Measurements from ENCODE around the gene GATB. TPM values are rescaled to one million over a fixed set of nuclear protein-coding genes. Genes with fewer than 3 reads are reported as not detected.
A peak's percentile ranks its signal among the peaks of the same experiment; 100 is the strongest.

Gene GATB
- total RNA-seq, 1 experiment from 2014 or later = 20.4 TPM

DNA sequence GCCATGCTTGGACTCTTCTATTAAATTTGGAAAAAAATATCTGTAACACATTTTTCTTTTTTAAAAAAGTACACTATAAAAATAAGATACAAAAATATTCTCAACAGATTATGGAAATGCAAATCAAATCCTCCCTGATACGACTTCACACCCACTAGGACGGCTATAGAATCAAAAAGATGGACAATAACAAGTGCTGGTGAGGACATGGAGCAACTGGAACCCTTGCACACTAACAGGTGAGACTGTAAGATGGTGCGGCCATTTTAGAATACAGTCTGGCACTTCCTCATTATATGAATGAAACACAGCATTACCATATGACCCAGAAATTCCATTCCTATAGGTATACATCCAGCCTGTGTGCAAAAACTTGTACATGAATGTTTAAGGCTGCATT, 83.6 kb downstream of the GATB start:
- Histone ChIP-seq H2AFZ (ENCODE audit: low read length) (no peak overlapping the region), H3K27ac (ENCODE audit: low read length) (no peak overlapping the region), H3K9me3 (ENCODE audit: low read length) (no peaks in the 10 kb centered on the region), H3F3A (ENCODE audit: low read length, unreplicated experiment) (no peaks in the 10 kb centered on the region), H4K20me1 (ENCODE audit: low read length) (no peaks in the 10 kb centered on the region), H3K4me1 (ENCODE audit: insufficient read depth, low read length) (peaks cover 11% of the 10 kb centered on the region), H3K27me3 (ENCODE audit: low read length) (no peaks in the 10 kb centered on the region), H3K79me2 (ENCODE audit: low read length) (no peaks in the 10 kb centered on the region), H3K36me3 (ENCODE audit: low read depth, low read length) (no peaks in the 10 kb centered on the region), H3K4me3 (ENCODE audit: low read length) (no peak overlapping the region), H3K4me2 (ENCODE audit: low read length) (no peak overlapping the region), H3K9me2 (replicated peaks; ENCODE audit: low read length) (no peaks in the 10 kb centered on the region), H3K9ac (ENCODE audit: low read length) (no peak overlapping the region)
- no peak for TF ChIP-seq EZH2 (IDR thresholded peaks at IDR 0.05; ENCODE audit: low read length, unreplicated experiment)
- no peak for TF ChIP-seq EZH2phosphoT487 (IDR thresholded peaks at IDR 0.05; ENCODE audit: borderline replicate concordance, low read length)
- TF ChIP-seq, protein P1, sequence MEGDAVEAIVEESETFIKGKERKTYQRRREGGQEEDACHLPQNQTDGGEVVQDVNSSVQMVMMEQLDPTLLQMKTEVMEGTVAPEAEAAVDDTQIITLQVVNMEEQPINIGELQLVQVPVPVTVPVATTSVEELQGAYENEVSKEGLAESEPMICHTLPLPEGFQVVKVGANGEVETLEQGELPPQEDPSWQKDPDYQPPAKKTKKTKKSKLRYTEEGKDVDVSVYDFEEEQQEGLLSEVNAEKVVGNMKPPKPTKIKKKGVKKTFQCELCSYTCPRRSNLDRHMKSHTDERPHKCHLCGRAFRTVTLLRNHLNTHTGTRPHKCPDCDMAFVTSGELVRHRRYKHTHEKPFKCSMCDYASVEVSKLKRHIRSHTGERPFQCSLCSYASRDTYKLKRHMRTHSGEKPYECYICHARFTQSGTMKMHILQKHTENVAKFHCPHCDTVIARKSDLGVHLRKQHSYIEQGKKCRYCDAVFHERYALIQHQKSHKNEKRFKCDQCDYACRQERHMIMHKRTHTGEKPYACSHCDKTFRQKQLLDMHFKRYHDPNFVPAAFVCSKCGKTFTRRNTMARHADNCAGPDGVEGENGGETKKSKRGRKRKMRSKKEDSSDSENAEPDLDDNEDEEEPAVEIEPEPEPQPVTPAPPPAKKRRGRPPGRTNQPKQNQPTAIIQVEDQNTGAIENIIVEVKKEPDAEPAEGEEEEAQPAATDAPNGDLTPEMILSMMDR (conservative IDR thresholded peaks at IDR 0.05; ENCODE audit: low read depth, low read length) = no peak
- BruUV-seq (replicated peaks) = no TSS peak
- DNase-seq = no peak
- CTCF ChIA-PET = no interaction called here
- POLR2A ChIA-PET (ENCODE audit: unreplicated experiment) = no interaction called here
- ATAC-seq = no peak
- intact Hi-C loops (cut with micrococcal nuclease) = no loop called here

DNA sequence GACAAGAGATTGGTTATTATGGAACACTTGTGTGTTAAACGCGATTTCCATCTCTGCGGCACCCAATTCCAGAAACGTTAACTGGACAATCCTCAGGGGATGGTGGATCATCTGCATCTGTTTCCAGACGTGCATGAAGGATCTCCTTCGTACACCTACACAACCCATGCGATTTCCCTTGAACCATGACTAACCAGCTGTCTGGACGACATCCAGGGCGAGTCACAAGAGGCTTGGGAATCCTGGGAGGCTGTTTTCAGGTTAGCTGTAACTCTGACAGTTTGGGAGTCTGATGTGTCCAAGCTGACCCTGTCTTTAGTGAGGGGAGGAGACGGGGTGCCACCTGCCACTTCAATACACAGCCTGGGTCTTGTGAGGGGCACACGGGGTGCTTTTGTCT, 84.5 kb downstream of the GATB start:
- H3K27ac ChIP-seq (ENCODE audit: low read length) = no peak overlapping the region
- TF ChIP-seq EZH2 (IDR thresholded peaks at IDR 0.05; ENCODE audit: low read length, unreplicated experiment) (no peak), EZH2phosphoT487 (IDR thresholded peaks at IDR 0.05; ENCODE audit: borderline replicate concordance, low read length) (no peak)
- TF ChIP-seq, protein P1 (conservative IDR thresholded peaks at IDR 0.05; ENCODE audit: low read depth, low read length) = no peak
- peak; percentile 88 for ATAC-seq
- no peak overlapping the region for H3K9ac ChIP-seq (ENCODE audit: low read length)
- no peaks in the 10 kb centered on the region for H3K9me3 ChIP-seq (ENCODE audit: low read length)
- intact Hi-C loops (cut with micrococcal nuclease) = no loop called here
- H3K36me3 ChIP-seq (ENCODE audit: low read depth, low read length) = no peaks in the 10 kb centered on the region
- CTCF ChIA-PET = interaction anchor here (0.6 kb wide), 1 partner anchor 155 kb away, joined by 3 read pairs; no protein-coding TSS in a partner anchor
- no TSS peak for BruUV-seq (replicated peaks)
- no peak overlapping the region for H3K4me2 ChIP-seq (ENCODE audit: low read length)
- POLR2A ChIA-PET (ENCODE audit: unreplicated experiment) = no interaction called here
- DNase-seq = peak; percentile 75
- H3K79me2 ChIP-seq (ENCODE audit: low read length) = no peaks in the 10 kb centered on the region
- no peak overlapping the region for H3K4me3 ChIP-seq (ENCODE audit: low read length)
- no peaks in the 10 kb centered on the region for H3F3A ChIP-seq (ENCODE audit: low read length, unreplicated experiment)
- peaks cover 11% of the 10 kb centered on the region for H3K4me1 ChIP-seq (ENCODE audit: insufficient read depth, low read length)
- no peaks in the 10 kb centered on the region for H3K9me2 ChIP-seq (replicated peaks; ENCODE audit: low read length)
- no peaks in the 10 kb centered on the region for H3K27me3 ChIP-seq (ENCODE audit: low read length)
- H2AFZ ChIP-seq (ENCODE audit: low read length) = no peak overlapping the region
- H4K20me1 ChIP-seq (ENCODE audit: low read length) = no peaks in the 10 kb centered on the region

DNA sequence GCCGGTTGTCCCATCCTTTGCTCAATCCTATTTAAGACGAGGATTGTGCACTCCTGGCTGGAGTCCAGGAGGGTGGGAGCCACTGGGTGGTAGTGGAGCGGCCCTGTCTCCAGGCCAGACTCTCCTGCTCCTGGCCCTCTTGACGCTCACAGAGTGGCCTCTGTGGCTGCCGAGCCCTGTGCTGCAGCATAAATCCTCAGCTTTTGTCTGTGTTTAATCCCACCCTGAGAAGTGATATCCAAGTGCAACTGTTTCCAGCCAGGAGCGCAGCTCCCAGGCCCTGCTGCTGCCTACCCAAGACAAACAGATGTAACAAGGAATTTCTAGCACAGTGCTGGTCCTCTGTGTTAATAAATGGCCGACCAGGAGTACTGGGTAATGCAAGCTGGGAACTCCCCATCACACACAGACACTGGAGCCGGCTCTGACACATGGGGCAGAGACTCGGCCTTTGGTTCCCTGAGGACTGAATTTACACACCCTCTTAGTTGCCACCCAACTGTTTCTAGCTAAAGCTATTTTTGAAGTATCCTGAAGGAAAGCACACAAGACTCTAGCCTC, 85.3 kb downstream of the GATB start:
- H3K9ac ChIP-seq (ENCODE audit: low read length) = no peak overlapping the region
- TF ChIP-seq EZH2 (IDR thresholded peaks at IDR 0.05; ENCODE audit: low read length, unreplicated experiment) = no peak
- TF ChIP-seq, protein P1 (conservative IDR thresholded peaks at IDR 0.05; ENCODE audit: low read depth, low read length) = no peak
- no peak for TF ChIP-seq EZH2phosphoT487 (IDR thresholded peaks at IDR 0.05; ENCODE audit: borderline replicate concordance, low read length)
- H3K9me2 ChIP-seq (replicated peaks; ENCODE audit: low read length) = no peaks in the 10 kb centered on the region
- no peaks in the 10 kb centered on the region for H3K9me3 ChIP-seq (ENCODE audit: low read length)
- H3K4me2 ChIP-seq (ENCODE audit: low read length) = no peak overlapping the region
- no peaks in the 10 kb centered on the region for H4K20me1 ChIP-seq (ENCODE audit: low read length)
- H3K79me2 ChIP-seq (ENCODE audit: low read length) = no peaks in the 10 kb centered on the region
- H3K4me1 ChIP-seq (ENCODE audit: insufficient read depth, low read length) = peaks cover 11% of the 10 kb centered on the region
- no TSS peak for BruUV-seq (replicated peaks)
- no peak overlapping the region for H3K4me3 ChIP-seq (ENCODE audit: low read length)
- no peak for DNase-seq
- intact Hi-C loops (cut with micrococcal nuclease) = no loop called here
- ChIA-PET POLR2A (ENCODE audit: unreplicated experiment) (no interaction called here), CTCF (no interaction called here)
- ATAC-seq = no peak
- H2AFZ ChIP-seq (ENCODE audit: low read length) = no peak overlapping the region
- no peaks in the 10 kb centered on the region for H3F3A ChIP-seq (ENCODE audit: low read length, unreplicated experiment)
- H3K36me3 ChIP-seq (ENCODE audit: low read depth, low read length) = no peaks in the 10 kb centered on the region
- H3K27me3 ChIP-seq (ENCODE audit: low read length) = no peaks in the 10 kb centered on the region
- no peak overlapping the region for H3K27ac ChIP-seq (ENCODE audit: low read length)
